NCI-H345 treated with DMSO at 0.1 percent for 48 hours (cell line): ENCODE measurements around the gene FARP2.
"Not testable (repeated sequence)": the region's sequence is repeated elsewhere in the genome, so short reads cannot be mapped to it uniquely, and the experiment has no call there.

Source experiments
- DNase-seq: peaks from one replicate; lab custom pipeline; 2025; ENCODE audit not compliant: unreplicated experiment; lab: John Stamatoyannopoulos, UW

FARP2 gene

DNA sequence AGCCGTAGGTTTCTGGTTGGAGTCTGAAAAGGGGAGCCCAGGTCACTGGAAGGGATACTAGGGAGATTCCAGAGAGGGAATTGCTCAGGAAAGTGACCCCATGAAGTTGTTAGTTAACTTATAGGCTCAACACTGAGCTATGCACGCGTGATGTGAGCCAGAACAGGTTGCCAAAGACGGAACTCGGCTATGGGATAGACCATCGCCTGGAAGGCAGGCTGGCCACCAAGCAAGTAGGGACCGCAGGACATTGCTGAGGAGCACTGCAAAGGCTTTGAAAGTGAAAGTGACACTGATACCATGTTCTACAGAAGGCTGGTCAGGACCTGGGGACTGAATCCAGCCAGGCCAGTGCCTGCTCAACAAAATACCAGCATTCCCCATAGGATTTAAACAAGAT, 7.3 kb downstream of the FARP2 start:
- no peak for DNase-seq

DNA sequence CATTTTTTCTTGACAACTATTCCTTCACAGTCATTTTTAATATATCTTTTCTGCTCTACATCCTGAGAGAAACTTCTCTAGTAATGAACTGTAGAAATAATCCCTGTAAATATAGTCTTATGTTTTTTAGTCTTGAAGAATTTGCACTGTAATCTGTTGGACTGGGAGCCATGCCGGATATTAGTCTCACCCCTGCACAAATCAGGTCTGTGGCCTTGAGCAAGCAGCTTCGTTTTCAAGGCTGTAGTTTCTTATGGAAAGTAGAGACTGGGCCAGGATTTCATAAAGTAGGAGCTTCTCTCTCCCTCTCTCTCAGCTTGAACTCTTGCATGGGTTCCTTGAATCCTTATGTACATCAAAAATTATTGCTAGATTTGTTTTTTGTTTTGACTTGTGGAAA, 8.7 kb downstream of the FARP2 start:
- DNase-seq = no peak

DNA sequence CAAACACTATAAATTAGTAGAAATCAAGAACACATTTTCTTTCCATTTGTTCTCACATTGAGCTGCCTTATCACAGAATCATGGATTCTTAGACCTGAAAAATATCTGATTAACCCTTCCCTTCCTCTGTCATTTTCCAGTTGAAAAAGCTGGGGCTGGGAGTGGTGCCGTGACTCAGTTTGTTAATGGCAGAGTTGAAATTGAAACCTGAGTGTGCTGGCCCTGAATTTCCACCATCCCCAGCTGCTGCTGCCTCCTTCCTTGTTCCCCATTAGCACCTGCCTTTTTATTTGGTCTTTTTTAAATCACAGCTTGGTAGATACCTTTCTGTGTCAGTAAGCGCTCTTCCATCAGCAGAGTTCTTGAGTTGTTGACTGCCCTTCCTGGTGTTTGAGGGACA, 10.6 kb downstream of the FARP2 start:
- DNase-seq = no peak

DNA sequence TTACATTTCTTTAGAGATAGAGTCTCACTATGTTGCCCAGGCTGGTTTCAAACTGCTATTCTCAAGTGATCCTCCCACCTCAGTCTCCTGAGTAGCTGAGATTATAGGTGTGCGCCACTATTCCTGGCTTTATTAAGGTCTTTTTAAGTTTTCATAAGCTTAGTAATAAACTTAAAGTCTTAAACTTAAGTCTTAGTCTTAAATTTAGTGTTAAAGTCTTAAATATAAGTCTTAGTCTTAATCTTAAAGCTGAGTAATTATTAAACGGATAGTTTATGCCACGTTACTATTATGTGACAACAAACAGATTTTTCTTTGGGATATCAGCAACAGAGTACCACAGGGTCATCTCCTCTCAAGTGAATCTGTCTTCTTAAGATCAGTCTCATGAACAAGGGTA, 12.6 kb downstream of the FARP2 start:
- DNase-seq = no peak

DNA sequence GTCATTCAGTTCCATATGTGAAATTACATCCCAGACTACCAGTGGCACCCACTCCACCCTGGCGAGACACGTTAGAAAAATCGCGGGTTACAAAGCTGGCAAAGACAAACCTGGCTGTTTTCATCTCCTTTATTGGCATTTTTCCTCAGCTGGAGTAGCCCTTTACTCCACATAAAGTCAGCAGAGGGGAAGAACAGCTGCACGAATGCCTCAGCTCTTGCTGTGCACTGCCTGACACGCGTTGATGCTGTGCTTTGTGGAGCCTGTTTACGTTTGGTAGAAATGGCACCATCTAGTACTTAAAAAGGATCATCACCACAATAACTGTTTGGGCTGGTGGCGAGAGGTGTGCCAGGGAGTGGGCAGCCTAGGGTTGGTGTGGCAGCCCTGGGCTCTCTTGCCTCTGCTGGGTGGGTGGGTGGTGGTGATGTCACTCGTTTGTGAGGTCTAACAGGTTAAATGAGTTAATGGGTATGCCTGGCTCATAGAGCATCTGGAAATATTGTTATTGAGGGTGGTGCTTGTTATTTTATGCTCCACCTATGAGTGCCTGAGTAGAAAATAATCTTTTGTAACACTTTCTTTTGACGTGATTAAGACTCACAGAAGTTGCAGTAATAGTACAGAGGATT, 16.4 kb downstream of the FARP2 start:
- peak; percentile 16 for DNase-seq

DNA sequence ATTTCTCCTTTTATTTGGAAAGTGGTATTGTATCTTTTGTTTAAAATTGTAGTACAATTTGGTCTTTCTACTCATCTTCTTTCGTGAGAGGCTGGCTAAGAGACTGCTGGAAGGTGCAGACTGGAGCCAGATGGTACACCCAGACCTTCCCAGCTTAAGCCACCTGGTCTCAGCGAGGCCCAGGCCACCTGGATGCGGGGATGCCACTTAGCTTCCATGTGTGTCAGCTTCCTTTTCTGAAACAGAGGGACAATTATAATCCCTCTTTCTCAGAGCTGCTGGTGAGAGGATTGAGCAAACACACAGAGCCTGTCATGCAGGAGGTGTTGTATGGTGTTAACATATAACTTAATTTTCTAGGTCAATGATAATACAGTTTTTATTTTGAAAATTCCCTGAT, 17.4 kb downstream of the FARP2 start:
- DNase-seq = no peak

DNA sequence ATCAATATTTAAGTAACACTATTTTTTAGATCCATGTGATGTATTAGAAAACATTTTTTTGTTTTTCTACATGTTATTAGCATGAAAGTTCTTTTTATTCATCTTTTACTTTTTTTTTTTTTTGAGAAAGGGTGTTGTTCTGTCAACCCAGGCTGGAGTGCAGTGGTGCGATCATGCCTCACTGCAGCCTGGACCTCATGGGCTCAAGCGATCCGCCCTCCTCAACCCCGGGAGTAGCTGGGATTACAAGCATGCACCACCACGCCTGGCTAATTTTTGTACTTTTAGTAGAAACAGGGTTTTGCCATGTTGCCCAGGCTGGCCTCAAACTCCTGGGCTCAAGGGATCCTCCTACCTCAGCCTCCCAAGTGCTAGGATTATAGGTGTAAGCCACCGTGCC, 17.8 kb downstream of the FARP2 start:
- DNase-seq = not testable (repeated sequence)

DNA sequence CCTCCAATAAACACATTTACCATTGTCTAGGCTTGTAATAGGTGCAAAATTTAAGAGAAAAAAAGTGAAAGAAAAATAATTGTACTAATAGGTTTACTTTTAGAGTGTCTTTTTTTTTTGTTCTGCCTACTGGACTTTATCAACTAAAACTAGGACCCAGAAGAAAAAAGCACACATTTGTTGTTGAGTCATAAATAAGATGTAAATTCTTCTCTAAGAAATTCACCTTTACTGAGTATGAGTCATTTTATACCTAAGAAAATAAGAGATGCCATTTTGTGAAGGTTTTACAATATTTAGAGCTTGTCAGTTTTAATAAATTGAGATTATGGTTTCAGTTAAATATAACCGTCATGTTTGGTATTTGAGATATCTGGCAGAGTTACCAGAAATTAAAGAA, 19.2 kb downstream of the FARP2 start:
- DNase-seq = no peak

DNA sequence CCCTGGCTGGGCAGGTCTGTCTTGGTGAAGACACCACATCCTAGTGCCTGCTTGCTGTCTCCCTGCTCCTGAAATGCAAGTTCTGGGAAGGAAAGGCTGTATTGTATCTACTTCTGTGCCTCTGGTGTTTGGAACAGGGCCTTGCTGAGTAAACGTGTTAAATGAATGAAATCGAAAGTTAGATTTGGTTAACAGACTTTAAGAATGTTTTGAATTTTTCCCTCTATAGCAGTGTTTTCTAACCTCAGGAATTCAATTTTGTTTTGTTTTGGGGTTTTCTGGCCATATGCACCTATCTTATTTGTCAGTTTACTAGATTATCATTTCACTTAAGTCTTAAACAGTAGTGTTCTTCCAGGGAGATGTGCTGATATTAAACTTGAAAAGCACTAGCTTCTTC, 20.7 kb downstream of the FARP2 start:
- no peak for DNase-seq

DNA sequence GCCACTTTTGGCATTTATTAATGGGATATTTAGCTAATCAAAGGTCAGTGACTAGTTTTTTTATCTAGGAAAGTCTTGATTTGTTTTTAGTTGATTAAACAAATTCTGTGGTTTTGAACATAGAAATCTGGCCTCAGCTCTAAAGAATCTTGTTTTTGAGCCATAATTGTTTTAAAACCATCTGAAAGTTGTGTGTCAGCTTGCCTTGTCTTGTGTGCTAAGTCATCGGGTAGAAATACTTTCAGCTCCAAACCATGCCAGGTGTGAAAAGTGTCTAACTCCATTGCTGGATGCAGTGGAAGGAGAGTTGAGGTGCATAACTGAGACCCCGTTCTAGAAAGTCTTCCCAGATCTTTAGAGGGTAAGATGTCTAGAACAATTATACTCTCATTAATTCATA, 22.7 kb downstream of the FARP2 start:
- no peak for DNase-seq

DNA sequence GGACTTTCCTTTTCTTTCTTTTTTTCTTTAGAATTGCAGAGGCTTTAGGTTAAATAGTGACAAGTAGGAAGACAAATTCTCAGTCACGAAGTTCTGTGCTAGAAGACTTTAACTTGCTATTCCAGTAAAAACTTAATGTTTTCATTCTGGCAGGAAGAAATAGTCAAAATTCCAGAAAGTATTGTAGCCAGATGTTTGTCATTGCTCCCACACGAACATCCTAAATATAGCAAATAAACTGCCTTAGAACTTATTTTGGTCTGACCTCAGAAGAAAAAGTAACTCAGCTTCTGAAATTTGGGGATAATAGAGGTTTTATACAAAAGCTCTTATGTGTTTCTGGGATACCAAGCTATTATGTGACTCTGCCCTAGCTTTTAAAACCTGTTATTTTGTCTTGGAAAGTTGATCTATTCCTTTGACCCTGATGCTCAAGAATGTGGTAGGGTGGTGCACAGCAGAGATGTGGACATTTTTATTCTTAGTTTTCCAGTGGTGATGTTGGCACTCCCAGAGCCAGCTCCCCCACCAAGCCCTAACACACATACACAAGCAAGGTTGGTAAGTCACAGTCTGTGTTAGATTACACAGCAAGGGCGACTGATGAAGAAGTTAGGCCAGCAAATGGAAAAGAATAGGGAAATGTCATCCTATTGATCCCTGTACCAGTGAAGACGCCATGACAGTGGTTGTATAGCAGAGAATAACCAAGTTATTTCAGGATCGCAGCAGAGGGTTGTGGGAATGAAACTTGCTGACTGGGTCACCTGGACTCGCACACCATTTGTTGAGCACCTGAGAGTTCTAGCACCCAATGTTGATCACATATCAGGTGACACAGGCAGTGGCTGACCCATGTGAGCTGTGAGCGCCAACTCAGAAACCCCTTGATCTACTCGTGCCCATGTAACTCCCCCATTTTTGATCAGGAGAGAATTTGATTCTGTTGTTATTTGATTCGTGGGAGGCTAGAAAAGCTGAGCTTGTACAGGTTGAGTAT, 23.7 kb downstream of the FARP2 start:
- no peak for DNase-seq

DNA sequence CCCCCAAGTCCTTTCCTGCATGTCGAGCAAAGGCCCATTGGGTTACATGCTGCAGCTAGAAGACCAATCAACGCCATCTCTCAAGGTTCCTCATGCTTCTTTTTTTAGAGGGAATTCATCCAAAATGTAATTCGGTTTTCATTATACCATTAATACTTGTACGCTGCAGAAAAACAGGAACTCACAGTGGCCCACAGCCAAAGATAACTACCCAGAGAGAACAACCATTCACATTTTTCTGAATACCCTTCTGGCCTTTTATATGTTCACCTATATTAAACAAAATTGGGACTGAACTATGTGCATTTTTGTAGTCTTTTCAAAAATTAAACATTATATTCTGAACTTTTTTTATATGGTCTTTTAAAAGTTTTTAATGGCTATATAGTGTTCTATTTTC, 25.8 kb downstream of the FARP2 start:
- DNase-seq = no peak

DNA sequence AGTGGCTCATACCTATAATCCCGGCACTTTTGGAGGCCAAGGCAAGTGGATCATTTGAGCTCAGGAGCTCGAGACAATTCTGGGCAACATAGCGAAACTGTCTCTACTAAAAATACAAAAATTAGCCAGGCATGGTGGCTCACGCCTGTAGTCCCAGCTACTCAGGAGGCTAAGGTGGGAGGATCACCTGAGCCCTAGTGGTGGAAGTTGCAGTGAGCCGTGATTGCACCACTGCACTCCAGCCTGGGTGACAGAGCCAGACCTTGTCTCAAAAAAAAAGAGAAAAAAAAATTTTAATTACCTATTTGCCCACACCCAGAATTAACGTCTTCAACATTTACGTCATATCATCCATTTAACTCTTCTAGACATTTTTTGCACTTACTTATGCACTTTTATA, 29.4 kb downstream of the FARP2 start:
- not testable (repeated sequence) for DNase-seq

DNA sequence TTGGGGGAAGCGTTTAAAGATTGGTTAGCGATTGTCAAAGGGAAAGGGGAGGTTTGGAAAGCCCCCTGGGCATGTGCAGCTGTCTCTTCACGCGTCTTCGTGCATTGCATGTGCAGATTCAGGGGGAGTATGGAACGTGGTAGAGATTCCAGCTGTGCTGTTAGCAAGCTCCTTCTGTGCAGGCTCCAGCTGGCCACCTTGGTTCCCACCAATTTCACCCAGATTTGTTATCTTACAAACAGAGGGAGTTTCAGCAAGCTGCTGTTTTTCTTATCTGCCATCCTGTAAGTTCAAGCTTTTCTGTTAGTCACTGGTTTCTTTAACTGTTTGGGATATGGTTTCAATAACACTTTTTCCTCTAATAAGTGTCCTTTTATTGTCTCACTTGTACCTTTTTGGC, 30.4 kb downstream of the FARP2 start:
- DNase-seq = no peak

DNA sequence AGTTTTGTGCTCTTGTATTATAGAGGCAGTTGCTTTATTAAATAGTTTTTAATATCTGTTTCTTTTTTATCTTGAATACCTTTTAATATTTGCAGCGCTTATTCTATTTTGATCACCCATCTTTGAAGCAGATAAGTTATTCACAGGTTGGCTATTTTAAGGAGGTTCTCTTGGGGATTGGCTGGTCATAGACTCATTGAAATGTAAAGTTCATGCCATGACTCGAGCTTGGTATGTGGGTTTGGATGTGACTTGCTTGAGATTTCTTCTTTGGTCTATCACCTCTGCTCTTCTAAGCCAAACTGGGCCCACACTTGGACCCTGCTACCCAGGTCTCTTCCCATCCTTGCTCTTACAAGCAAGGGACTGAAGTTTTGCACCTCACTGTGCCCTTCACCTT, 33.6 kb downstream of the FARP2 start:
- DNase-seq = no peak

DNA sequence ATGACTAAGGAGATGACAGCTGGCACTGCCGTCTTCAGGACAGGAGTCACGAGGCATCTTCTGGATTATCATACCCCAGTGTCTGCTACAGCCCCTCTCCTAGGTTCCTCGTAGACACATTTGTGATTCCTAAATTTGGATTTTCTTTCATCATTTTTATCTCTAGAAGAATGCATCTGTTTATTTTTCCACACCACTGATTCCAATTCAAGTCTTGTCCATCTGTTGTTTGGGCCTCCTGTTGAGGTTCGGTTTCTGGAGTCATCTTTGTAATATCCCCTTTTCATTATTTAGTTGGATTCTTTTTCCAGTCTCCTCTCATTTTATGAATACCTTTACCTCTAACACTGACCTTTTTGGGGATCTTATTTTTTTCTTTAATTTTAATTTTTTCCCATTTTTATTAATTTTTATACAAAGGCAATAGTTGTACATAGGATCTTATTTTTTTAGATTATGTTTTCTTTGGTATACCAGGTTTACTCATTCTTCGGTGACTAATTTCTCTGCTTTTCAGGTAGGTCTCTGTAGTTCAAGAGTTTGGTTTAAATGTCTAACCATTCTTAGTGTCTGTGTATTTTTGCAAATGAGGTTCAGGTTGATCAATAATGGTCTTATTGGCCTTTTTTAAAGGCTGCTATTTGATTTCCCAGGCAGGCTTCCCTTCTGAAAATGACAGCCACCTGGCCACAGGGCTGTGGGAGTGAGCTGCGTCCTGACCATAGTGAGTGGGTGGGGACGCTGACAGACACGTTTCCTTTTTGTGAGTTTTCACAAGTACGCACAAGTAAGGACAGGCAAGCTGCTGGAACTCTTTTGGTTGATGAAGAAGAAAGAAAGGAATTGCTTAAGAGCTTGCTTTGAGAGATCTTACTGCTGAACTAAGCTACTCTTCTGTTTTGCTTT, 34.5 kb downstream of the FARP2 start:
- no peak for DNase-seq

DNA sequence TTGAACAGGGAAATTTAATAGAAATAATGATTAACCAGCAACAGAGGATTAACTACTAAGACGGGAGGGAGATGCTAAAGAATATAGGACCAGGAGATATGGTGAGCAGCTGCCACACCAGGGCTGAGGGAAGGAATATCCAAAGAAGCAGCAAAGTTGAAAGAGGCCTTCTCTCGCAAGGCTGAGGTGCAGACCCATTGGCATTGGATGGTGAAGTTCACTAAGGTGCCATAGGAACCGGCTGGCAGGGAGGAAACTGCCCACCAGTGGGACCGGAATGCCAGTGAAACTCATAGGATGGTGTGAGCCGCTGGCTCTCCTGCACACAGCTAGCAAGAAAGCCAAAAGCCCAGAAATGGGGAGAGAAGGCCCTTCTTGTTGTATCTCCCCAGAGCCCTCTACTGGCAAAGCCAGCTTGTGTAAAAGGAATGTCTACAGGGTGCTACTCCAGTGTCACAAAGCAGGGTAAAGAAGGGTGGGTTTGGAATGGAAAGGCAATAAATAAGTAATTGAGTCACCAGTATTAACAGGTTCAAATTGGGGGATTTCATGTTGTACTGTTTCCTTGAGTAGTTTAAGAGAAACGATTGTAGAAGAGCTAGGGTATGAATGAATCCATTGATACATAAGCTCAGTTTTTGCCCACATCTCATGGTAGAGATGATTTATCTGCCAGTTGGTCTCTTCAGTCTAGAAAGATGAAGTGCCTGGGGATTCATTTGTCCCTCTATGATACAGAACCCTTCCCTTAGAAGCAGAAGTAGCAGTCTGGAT, 36.0 kb downstream of the FARP2 start:
- no peak for DNase-seq

DNA sequence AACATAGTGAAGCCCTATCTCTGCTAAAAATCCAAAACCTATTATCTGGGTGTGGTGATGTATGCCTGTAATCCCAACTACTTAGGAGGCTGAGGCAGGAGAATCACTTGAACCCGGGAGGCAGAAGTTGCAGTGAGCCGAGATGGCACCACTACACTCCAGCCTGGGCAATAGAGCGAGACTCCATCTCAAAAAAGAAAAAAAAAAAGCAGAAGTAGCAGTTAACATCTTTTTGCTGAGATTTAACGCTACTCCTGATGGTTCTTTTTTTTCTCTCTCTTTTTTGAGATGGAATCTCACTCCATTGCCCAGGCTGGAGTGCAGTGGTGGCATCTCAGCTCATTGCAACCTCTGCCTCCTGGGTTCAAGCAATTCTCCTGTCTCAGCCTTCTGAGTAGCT, 36.7 kb downstream of the FARP2 start:
- not testable (repeated sequence) for DNase-seq

DNA sequence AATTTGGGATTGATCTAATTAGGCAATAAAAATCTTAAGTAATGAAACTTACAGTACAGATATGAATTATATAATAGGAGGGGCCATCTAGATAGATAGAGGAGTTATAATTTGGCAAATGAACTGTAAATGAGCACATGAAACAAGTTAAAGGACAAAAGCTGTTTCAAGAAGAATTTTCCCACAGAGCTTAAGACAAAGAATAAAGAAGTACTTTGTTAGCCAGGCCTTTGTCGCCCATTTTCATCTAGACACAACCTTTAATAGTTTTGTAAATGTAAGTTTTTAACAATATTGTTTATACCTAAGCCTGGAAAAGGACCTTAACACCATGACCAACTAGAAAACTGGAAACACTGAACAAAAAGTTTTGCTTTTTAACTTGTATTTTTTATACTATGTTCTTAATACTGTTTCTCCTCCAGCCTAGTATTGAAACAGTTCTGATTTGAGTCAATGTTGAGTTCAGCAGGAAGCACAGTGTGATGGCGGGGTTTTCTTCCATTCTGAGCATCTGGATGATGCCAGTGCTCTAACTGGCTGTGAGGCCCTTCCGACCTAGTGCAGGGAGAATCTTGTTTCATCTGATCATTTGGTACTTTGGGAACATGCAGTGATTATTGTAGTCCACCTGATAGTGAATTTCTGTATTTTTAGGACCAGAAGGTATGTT, 37.6 kb downstream of the FARP2 start:
- DNase-seq = no peak

DNA sequence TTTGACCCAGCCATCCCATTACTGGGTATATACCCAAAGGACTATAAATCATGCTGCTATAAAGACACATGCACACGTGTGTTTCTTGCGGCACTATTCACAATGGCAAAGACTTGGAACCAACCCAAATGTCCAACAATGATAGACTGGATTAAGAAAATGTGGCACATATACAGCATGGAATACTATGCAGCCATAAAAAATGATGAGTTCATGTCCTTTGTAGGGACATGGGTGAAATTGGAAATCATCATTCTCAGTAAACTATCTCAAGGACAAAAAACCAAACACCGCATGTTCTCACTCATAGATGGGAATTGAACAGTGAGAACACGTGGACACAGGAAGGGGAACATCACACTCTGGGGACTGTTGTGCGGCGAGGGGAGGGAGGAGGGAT, 40.7 kb downstream of the FARP2 start:
- not testable (repeated sequence) for DNase-seq
